Epithelial cell of proximal tubule (primary cell): ENCODE results near the gene URM1. TPM values are rescaled to one million over a fixed set of nuclear protein-coding genes. Genes with fewer than 3 reads are reported as not detected.

Source experiments
- DNase-seq: peaks from one replicate; pipeline ENCODE4 v3.0.0-alpha.2; 2011; ENCODE audit warnings: low read depth
- H3K4me3 ChIP-seq: 2 replicates; pipeline ENCODE4 v1.5.1; 2011; ENCODE audit warnings: low read depth, mild to moderate bottlenecking, low read length
- CTCF ChIP-seq: conservative IDR thresholded peaks from 2 replicates; pipeline ENCODE4 v1.5.1; 2012; ENCODE audit warnings: low read depth, mild to moderate bottlenecking, low read length
- total RNA-seq: library from RNA; depleted of rRNA; stranded (reverse); fragments of >200 nt; gene quantifications from 2 replicates; pipeline ENCODE4 v1.2.3, GENCODE V29; 2015

URM1 gene
- total RNA-seq, 1 donor from 2014 or later = 39.4 TPM

GRCh38 chr9:128374221-128374675 is 3.1 kb downstream of the URM1 start:
- DNase-seq = no peak
- TF ChIP-seq CTCF = no peak
- no peak overlapping the region for H3K4me3 ChIP-seq

- TF ChIP-seq CTCF = no peak
- H3K4me3 ChIP-seq = no peak overlapping the region
- no peak for DNase-seq
Measured at GRCh38 chr9:128375865-128376264, 4.7 kb downstream of the URM1 start.

- DNase-seq = no peak
- no peak overlapping the region for H3K4me3 ChIP-seq
- no peak for TF ChIP-seq CTCF
Measured at GRCh38 chr9:128382261-128382660, 11.1 kb downstream of the URM1 start.

GRCh38 chr9:128383007-128383753 is 12.0 kb downstream of the URM1 start:
- no peak for DNase-seq
- TF ChIP-seq CTCF = no peak
- H3K4me3 ChIP-seq = no peak overlapping the region

- H3K4me3 ChIP-seq = no peak overlapping the region
- no peak for DNase-seq
- no peak for TF ChIP-seq CTCF
Measured at GRCh38 chr9:128383791-128384190, 12.6 kb downstream of the URM1 start.

- no peak for TF ChIP-seq CTCF
- H3K4me3 ChIP-seq = no peak overlapping the region
Measured at GRCh38 chr9:128384801-128385495, 13.8 kb downstream of the URM1 start.

More at GRCh38 chr9:128384801-128385495, 13.8 kb downstream of the URM1 start:
- DNase-seq = no peak
